Measurements from ENCODE around the gene APOBEC4. TPM values are rescaled to one million over a fixed set of nuclear protein-coding genes. Genes with fewer than 3 reads are reported as not detected.

The APOBEC4 gene
- total and polyA plus RNA-seq, 2 of the 4 experiments (the other 2 are of a cell fraction) = not detected

DNA sequence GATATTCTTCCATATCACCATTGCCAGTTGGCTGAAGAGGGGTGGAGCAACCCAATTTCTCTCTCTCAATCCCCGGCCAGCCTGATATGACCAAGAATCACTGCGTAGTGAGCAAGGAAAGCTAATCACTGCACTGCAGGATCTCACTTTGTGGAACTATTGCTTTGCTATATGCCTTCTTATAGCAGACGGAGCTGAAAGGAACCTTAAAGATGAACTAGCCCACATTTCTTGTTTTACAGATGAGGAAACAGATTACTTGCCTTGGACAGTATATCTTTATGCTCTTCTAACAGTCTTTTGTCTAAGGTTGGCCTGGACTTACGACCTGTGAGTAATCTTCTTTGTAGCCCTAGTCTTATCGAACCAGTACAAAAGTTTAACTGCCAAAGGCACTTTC, 7.6 kb downstream of the APOBEC4 start:
- no peak overlapping the region for H3K18ac ChIP-seq (ENCODE audit: low read depth, low read length)
- no peak overlapping the region for H2BK20ac ChIP-seq (ENCODE audit: low read depth, low read length)
- POLR2A ChIA-PET (ENCODE audit: unreplicated experiment) = no interaction called here
- ATAC-seq (ENCODE audit: low read depth) (no peak), DNase-seq (no peak)
- no peak overlapping the region for H2AK9ac ChIP-seq (replicated peaks; ENCODE audit: low read depth, low read length, poor library complexity)
- H3K36me3 ChIP-seq (ENCODE audit: control insufficient read depth, insufficient read depth, low read length) = no peaks in the 10 kb centered on the region
- no peak overlapping the region for H3K56ac ChIP-seq (ENCODE audit: extremely low read depth, insufficient read depth, low read length)
- H4K8ac ChIP-seq (ENCODE audit: low read depth in 2 of 2, low read length in 2 of 2) = no peak overlapping the region
- no peaks in the 10 kb centered on the region for H3K9me1 ChIP-seq (ENCODE audit: insufficient read depth, low read length)
- H3K9me3 ChIP-seq (ENCODE audit: control insufficient read depth, insufficient read depth, low read length) = no peaks in the 10 kb centered on the region
- no peak overlapping the region for H3K4me2 ChIP-seq (ENCODE audit: low read depth, low read length)
- H2AFZ ChIP-seq (replicated peaks; ENCODE audit: low read length, poor library complexity) = no peak overlapping the region
- no peak for TF ChIP-seq CHD1 (IDR thresholded peaks at IDR 0.05; ENCODE audit: low read depth, low read length)
- no peak for TF ChIP-seq FOS (IDR thresholded peaks at IDR 0.05; ENCODE audit: low read depth, low read length)
- TF ChIP-seq, protein P1, sequence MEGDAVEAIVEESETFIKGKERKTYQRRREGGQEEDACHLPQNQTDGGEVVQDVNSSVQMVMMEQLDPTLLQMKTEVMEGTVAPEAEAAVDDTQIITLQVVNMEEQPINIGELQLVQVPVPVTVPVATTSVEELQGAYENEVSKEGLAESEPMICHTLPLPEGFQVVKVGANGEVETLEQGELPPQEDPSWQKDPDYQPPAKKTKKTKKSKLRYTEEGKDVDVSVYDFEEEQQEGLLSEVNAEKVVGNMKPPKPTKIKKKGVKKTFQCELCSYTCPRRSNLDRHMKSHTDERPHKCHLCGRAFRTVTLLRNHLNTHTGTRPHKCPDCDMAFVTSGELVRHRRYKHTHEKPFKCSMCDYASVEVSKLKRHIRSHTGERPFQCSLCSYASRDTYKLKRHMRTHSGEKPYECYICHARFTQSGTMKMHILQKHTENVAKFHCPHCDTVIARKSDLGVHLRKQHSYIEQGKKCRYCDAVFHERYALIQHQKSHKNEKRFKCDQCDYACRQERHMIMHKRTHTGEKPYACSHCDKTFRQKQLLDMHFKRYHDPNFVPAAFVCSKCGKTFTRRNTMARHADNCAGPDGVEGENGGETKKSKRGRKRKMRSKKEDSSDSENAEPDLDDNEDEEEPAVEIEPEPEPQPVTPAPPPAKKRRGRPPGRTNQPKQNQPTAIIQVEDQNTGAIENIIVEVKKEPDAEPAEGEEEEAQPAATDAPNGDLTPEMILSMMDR (conservative IDR thresholded peaks at IDR 0.05; ENCODE audit: low read depth, low read length) = no peak
- TF ChIP-seq, protein P2, sequence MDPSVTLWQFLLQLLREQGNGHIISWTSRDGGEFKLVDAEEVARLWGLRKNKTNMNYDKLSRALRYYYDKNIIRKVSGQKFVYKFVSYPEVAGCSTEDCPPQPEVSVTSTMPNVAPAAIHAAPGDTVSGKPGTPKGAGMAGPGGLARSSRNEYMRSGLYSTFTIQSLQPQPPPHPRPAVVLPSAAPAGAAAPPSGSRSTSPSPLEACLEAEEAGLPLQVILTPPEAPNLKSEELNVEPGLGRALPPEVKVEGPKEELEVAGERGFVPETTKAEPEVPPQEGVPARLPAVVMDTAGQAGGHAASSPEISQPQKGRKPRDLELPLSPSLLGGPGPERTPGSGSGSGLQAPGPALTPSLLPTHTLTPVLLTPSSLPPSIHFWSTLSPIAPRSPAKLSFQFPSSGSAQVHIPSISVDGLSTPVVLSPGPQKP (IDR thresholded peaks at IDR 0.05; ENCODE audit: borderline replicate concordance, low read depth, low read length) = no peak
- TF ChIP-seq MAZ (IDR thresholded peaks at IDR 0.05; ENCODE audit: borderline replicate concordance, low read depth, low read length) = no peak
- TF ChIP-seq RAD21 (IDR thresholded peaks at IDR 0.05; ENCODE audit: low read length) = no peak
- no peak for TF ChIP-seq RFX5 (IDR thresholded peaks at IDR 0.05; ENCODE audit: low read depth, low read length)
- no peak for TF ChIP-seq BHLHE40 (IDR thresholded peaks at IDR 0.05; ENCODE audit: low read depth, low read length)
- TF ChIP-seq, protein P3, sequence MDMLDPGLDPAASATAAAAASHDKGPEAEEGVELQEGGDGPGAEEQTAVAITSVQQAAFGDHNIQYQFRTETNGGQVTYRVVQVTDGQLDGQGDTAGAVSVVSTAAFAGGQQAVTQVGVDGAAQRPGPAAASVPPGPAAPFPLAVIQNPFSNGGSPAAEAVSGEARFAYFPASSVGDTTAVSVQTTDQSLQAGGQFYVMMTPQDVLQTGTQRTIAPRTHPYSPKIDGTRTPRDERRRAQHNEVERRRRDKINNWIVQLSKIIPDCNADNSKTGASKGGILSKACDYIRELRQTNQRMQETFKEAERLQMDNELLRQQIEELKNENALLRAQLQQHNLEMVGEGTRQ (IDR thresholded peaks at IDR 0.05; ENCODE audit: low read depth, low read length) = no peak
- no peak for TF ChIP-seq CEBPB (IDR thresholded peaks at IDR 0.05; ENCODE audit: low read depth, low read length)
- TF ChIP-seq SMC3 (IDR thresholded peaks at IDR 0.05; ENCODE audit: low read depth, low read length) = no peak
- H3K14ac ChIP-seq (replicated peaks; ENCODE audit: low read depth, low read length) = no peak overlapping the region
- dilution Hi-C loops (cut with HindIII; ENCODE audit: low sequenced_read_pairs, unreplicated experiment) = no loop called here
- no peaks in the 10 kb centered on the region for H4K20me1 ChIP-seq (ENCODE audit: insufficient read depth, low read length)
- intact Hi-C loops (cut with micrococcal nuclease) = no loop called here
- no peak overlapping the region for H2BK15ac ChIP-seq (ENCODE audit: low read depth, low read length)
- H3K79me1 ChIP-seq (ENCODE audit: low read depth in 1 of 2, low read length in 2 of 2) = peaks cover 7 to 12% of the 10 kb centered on the region in 2 experiments; a peak in 3 of 4 replicates
- H3K9ac ChIP-seq (ENCODE audit: low read depth, low read length) = no peak overlapping the region
- no TSS peak for BruUV-seq (replicated peaks)
- H3K27me3 ChIP-seq (ENCODE audit: control insufficient read depth, insufficient read depth, low read length) = no peaks in the 10 kb centered on the region
- H3K4me3 ChIP-seq (ENCODE audit: insufficient read depth, low read depth, low read length) = no peak overlapping the region
- no peak overlapping the region for H2BK120ac ChIP-seq (ENCODE audit: low read depth, low read length)
- H2BK5ac ChIP-seq (ENCODE audit: low read depth, low read length, poor library complexity, severe bottlenecking) = no peak overlapping the region
- H3K23ac ChIP-seq (ENCODE audit: low read depth, low read length) = no peak overlapping the region
- CTCF ChIA-PET = interaction anchor here (1.1 kb wide), 1 partner anchor 12 kb away, joined by 3 read pairs; no protein-coding TSS in a partner anchor
- H4K5ac ChIP-seq (ENCODE audit: low read depth, low read length) = no peak overlapping the region
- no peak overlapping the region for H4K91ac ChIP-seq (ENCODE audit: insufficient read depth, low read depth, low read length)
- H2AK5ac ChIP-seq (ENCODE audit: low read depth, low read length) = no peak overlapping the region
- in situ Hi-C loops (cut with MboI; ENCODE audit: low sequenced_read_pairs) = loop anchor here (10.0 kb wide), 1 partner anchor 399 kb away; no protein-coding TSS in a partner anchor
- no peaks in the 10 kb centered on the region for H3K4me1 ChIP-seq (ENCODE audit: control insufficient read depth, insufficient read depth, low read length)
- no peak overlapping the region for H3K4ac ChIP-seq (ENCODE audit: low read depth, low read length)
- no peak overlapping the region for H3K27ac ChIP-seq (ENCODE audit: insufficient read depth, low read length)
- 100% methylated on average over 3 of the region's 5 CpGs; no CpG with 5 or more reads in 1 of the 2 experiments for WGBS, 2 experiments (ENCODE audit: extremely low coverage in 2 of 2, insufficient read length in 1 of 2)
